ENCODE results near the gene PHAF1.

Gene PHAF1

DNA sequence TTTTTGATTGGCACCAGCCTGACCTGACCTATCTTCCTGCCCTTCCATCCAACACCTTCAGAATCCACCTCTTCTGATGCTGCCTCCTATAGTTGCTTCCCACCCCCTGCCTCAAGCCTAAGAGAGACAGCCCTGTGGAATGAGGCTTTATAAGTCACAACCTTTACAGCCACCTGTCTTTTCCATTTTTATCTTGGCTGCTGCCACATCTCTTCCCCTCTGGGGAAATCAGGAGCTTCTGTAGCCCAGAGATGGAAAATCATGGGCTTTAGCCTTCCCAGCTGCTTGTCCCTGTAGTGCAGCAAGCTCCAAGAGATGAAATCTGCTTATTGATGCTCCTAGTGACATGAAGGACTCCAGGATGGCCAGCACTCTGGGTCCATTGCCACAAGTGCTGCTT lies 18.7 kb downstream of the PHAF1 start:
- H4K20me1 ChIP-seq (ENCODE audit: insufficient read depth, low read length) = no peaks in the 10 kb centered on the region
- no peak overlapping the region for H3K9ac ChIP-seq (ENCODE audit: low read depth, low read length)
- peaks cover 60% of the 10 kb centered on the region for H3K36me3 ChIP-seq (ENCODE audit: insufficient read depth, low read length)
- H3K79me2 ChIP-seq (ENCODE audit: insufficient read depth, low read length) = no peaks in the 10 kb centered on the region
- no peak for ATAC-seq (ENCODE audit: insufficient read depth, low read depth)
- DNase-seq = no peak
- no peaks in the 10 kb centered on the region for H3K4me1 ChIP-seq (ENCODE audit: insufficient read depth, low read length)
- H3K4me2 ChIP-seq (ENCODE audit: insufficient read depth, low read length) = no peak overlapping the region
- no peaks in the 10 kb centered on the region for H3K27me3 ChIP-seq (ENCODE audit: insufficient read depth, low read length, poor library complexity)
- no peak overlapping the region for H3K4me3 ChIP-seq (ENCODE audit: low read depth in 1 of 2, low read length in 2 of 2)
- no peak overlapping the region for H3K27ac ChIP-seq (ENCODE audit: low read length)
- no peaks in the 10 kb centered on the region for H3K9me3 ChIP-seq (ENCODE audit: insufficient read depth, low read length, severe bottlenecking)
- no peak overlapping the region for H2AFZ ChIP-seq (ENCODE audit: low read depth, low read length)
- TF ChIP-seq, protein P1, sequence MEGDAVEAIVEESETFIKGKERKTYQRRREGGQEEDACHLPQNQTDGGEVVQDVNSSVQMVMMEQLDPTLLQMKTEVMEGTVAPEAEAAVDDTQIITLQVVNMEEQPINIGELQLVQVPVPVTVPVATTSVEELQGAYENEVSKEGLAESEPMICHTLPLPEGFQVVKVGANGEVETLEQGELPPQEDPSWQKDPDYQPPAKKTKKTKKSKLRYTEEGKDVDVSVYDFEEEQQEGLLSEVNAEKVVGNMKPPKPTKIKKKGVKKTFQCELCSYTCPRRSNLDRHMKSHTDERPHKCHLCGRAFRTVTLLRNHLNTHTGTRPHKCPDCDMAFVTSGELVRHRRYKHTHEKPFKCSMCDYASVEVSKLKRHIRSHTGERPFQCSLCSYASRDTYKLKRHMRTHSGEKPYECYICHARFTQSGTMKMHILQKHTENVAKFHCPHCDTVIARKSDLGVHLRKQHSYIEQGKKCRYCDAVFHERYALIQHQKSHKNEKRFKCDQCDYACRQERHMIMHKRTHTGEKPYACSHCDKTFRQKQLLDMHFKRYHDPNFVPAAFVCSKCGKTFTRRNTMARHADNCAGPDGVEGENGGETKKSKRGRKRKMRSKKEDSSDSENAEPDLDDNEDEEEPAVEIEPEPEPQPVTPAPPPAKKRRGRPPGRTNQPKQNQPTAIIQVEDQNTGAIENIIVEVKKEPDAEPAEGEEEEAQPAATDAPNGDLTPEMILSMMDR (IDR thresholded peaks at IDR 0.05; ENCODE audit: borderline replicate concordance, extremely low read depth, low read length, poor library complexity, severe bottlenecking) = no peak
- TF ChIP-seq EZH2 (IDR thresholded peaks at IDR 0.05; ENCODE audit: borderline replicate concordance, low read depth, low read length, severe bottlenecking) = no peak

DNA sequence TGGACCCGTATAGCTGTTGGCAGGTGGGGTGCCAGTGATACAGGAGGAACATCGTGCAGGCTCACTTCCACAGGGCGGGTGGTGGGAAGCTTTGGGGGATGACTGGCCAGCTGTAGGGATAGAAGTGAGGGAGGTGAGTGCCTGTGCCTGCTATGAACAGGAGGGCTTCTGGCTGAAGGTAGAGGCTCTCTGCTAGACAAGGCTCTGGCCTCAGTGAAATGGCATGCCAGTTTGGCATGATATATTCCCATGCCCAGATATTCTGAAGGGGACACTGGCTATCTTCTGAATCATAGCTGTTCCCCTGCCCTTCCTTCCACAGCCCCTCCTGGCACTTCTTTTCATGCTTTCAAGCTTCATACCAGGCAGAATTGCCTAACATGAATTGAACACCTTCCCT lies 19.1 kb downstream of the PHAF1 start:
- no peaks in the 10 kb centered on the region for H3K79me2 ChIP-seq (ENCODE audit: insufficient read depth, low read length)
- no peak overlapping the region for H3K27ac ChIP-seq (ENCODE audit: low read length)
- TF ChIP-seq EZH2 (IDR thresholded peaks at IDR 0.05; ENCODE audit: borderline replicate concordance, low read depth, low read length, severe bottlenecking) = no peak
- TF ChIP-seq, protein P1 (IDR thresholded peaks at IDR 0.05; ENCODE audit: borderline replicate concordance, extremely low read depth, low read length, poor library complexity, severe bottlenecking) = no peak
- H3K27me3 ChIP-seq (ENCODE audit: insufficient read depth, low read length, poor library complexity) = no peaks in the 10 kb centered on the region
- H3K36me3 ChIP-seq (ENCODE audit: insufficient read depth, low read length) = peaks cover 58% of the 10 kb centered on the region
- ATAC-seq (ENCODE audit: insufficient read depth, low read depth) (no peak), DNase-seq (no peak)
- H3K4me3 ChIP-seq (ENCODE audit: low read depth in 1 of 2, low read length in 2 of 2) = no peak overlapping the region
- H3K4me1 ChIP-seq (ENCODE audit: insufficient read depth, low read length) = no peaks in the 10 kb centered on the region
- no peak overlapping the region for H2AFZ ChIP-seq (ENCODE audit: low read depth, low read length)
- no peak overlapping the region for H3K4me2 ChIP-seq (ENCODE audit: insufficient read depth, low read length)
- no peak overlapping the region for H3K9ac ChIP-seq (ENCODE audit: low read depth, low read length)
- H3K9me3 ChIP-seq (ENCODE audit: insufficient read depth, low read length, severe bottlenecking) = no peaks in the 10 kb centered on the region
- H4K20me1 ChIP-seq (ENCODE audit: insufficient read depth, low read length) = no peaks in the 10 kb centered on the region

GRCh38 chr16:67129422-67129821 lies 19.7 kb downstream of the PHAF1 start:
- Histone ChIP-seq H3K36me3 (ENCODE audit: insufficient read depth, low read length) (peaks cover 59% of the 10 kb centered on the region), H3K27me3 (ENCODE audit: insufficient read depth, low read length, poor library complexity) (no peaks in the 10 kb centered on the region), H4K20me1 (ENCODE audit: insufficient read depth, low read length) (no peaks in the 10 kb centered on the region), H3K4me2 (ENCODE audit: insufficient read depth, low read length) (no peak overlapping the region), H2AFZ (ENCODE audit: low read depth, low read length) (no peak overlapping the region), H3K9ac (ENCODE audit: low read depth, low read length) (no peak overlapping the region), H3K4me1 (ENCODE audit: insufficient read depth, low read length) (no peaks in the 10 kb centered on the region), H3K79me2 (ENCODE audit: insufficient read depth, low read length) (no peaks in the 10 kb centered on the region), H3K27ac (ENCODE audit: low read length) (no peak overlapping the region), H3K9me3 (ENCODE audit: insufficient read depth, low read length, severe bottlenecking) (no peaks in the 10 kb centered on the region), H3K4me3 (ENCODE audit: low read depth in 1 of 2, low read length in 2 of 2) (no peak overlapping the region)
- ATAC-seq (ENCODE audit: insufficient read depth, low read depth) (no peak), DNase-seq (no peak)
- TF ChIP-seq, protein P1 (IDR thresholded peaks at IDR 0.05; ENCODE audit: borderline replicate concordance, extremely low read depth, low read length, poor library complexity, severe bottlenecking) = no peak
- TF ChIP-seq EZH2 (IDR thresholded peaks at IDR 0.05; ENCODE audit: borderline replicate concordance, low read depth, low read length, severe bottlenecking) = no peak

GRCh38 chr16:67137605-67138004 lies 27.9 kb downstream of the PHAF1 start:
- Histone ChIP-seq H3K27me3 (ENCODE audit: insufficient read depth, low read length, poor library complexity) (no peaks in the 10 kb centered on the region), H3K36me3 (ENCODE audit: insufficient read depth, low read length) (peaks cover 88% of the 10 kb centered on the region), H3K9ac (ENCODE audit: low read depth, low read length) (no peak overlapping the region), H2AFZ (ENCODE audit: low read depth, low read length) (no peak overlapping the region), H3K4me3 (ENCODE audit: low read depth in 1 of 2, low read length in 2 of 2) (no peak overlapping the region), H3K27ac (ENCODE audit: low read length) (no peak overlapping the region), H3K4me1 (ENCODE audit: insufficient read depth, low read length) (no peaks in the 10 kb centered on the region), H3K9me3 (ENCODE audit: insufficient read depth, low read length, severe bottlenecking) (no peaks in the 10 kb centered on the region), H3K4me2 (ENCODE audit: insufficient read depth, low read length) (no peak overlapping the region), H3K79me2 (ENCODE audit: insufficient read depth, low read length) (no peaks in the 10 kb centered on the region), H4K20me1 (ENCODE audit: insufficient read depth, low read length) (no peaks in the 10 kb centered on the region)
- no peak for TF ChIP-seq EZH2 (IDR thresholded peaks at IDR 0.05; ENCODE audit: borderline replicate concordance, low read depth, low read length, severe bottlenecking)
- TF ChIP-seq, protein P1 (IDR thresholded peaks at IDR 0.05; ENCODE audit: borderline replicate concordance, extremely low read depth, low read length, poor library complexity, severe bottlenecking) = no peak
- ATAC-seq (ENCODE audit: insufficient read depth, low read depth) (no peak), DNase-seq (no peak)

Measured in DND-41 (cell line).